Mesodermal cell (in vitro differentiated cells): ENCODE results near the gene CEL. TPM values are rescaled to one million over a fixed set of nuclear protein-coding genes. Genes with fewer than 3 reads are reported as not detected.
"Not testable (repeated sequence)": the region's sequence is repeated elsewhere in the genome, so short reads cannot be mapped to it uniquely, and the experiment has no call there.

Source experiments
- H3K27ac ChIP-seq: 2 replicates; pipeline ENCODE4 v1.7.0; 2013; ENCODE audit warnings: mild to moderate bottlenecking, low read depth, low read length, moderate library complexity; ENCODE audit not compliant: severe bottlenecking
- H3K36me3 ChIP-seq: 2 replicates; pipeline ENCODE4 v1.7.1; 2013; ENCODE audit warnings: mild to moderate bottlenecking, low read length, moderate library complexity; ENCODE audit not compliant: control insufficient read depth, insufficient read depth
- H3K4me1 ChIP-seq: one replicate; pipeline ENCODE4 v1.7.1; 2013; ENCODE audit warnings: mild to moderate bottlenecking, low read length; ENCODE audit not compliant: insufficient read depth, control insufficient read depth, poor library complexity, severe bottlenecking
- H3K4me3 ChIP-seq: 2 replicates; pipeline ENCODE4 v1.7.0; 2013; ENCODE audit warnings: low read length, control low read depth, mild to moderate bottlenecking; ENCODE audit not compliant: insufficient read depth, poor library complexity, severe bottlenecking; ENCODE audit errors: extremely low read depth
- H3K9me3 ChIP-seq: 2 replicates; pipeline ENCODE4 v1.7.1; 2013; ENCODE audit warnings: mild to moderate bottlenecking, low read length, moderate library complexity; ENCODE audit not compliant: control insufficient read depth
- WGBS, 2 experiments: methylation state at CpG; one replicate each; pipeline ENCODE4 v1.1.5; 2013; ENCODE audit warnings: missing lambda C conversion rate in 2 of 2; ENCODE audit not compliant: insufficient coverage in 2 of 2; 5-methylcytosine and 5-hydroxymethylcytosine counted together
- polyA plus RNA-seq, 2 experiments: library from polyadenylated mRNA; stranded (reverse); fragments of 50-300 nt; gene quantifications; one replicate each; pipeline ENCODE4 v1.2.3, GENCODE V29; 2013

Gene CEL
- polyA plus RNA-seq (2013, experiment 1 of 2), result 2.2 TPM
- 1.8 TPM for polyA plus RNA-seq (2013, experiment 2 of 2)

- H3K36me3 ChIP-seq, result peaks cover 20% of the 10 kb centered on the region
- peaks cover 18% of the 10 kb centered on the region for H3K4me1 ChIP-seq
- 100% methylated on average over 1 of the region's 9 CpGs; no CpG with 5 or more reads in 1 of the 2 experiments for WGBS, 2 experiments
- not testable (repeated sequence) for H3K4me3 ChIP-seq, H3K9me3 ChIP-seq
- H3K27ac ChIP-seq, result peak within 1 kb of the TSS; percentile 10
Observed at GRCh38 chr9:133061764-133062145, at the start of gene CEL. CEL (plus strand) TSS chr9:133061981; CDS start chr9:133062003, 22 bp downstream.

DNA sequence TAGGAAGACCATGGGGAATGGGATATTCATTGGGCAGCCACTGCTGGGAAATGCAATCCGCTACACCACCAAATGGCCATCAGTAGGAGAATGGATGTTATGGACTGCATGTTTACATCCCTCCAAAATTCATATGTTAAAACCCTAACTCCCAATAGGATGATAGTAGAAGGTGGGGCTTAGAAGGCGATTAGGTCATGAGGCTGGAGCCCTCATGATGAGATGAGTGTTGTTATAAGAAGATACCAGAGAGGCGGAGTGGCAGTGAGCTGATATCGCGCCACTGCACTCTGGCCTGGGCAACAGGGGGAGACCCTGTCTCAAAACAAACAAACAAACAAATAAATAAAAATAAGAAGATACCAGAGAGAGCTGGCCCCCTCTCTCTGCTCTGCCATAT is 47.1 kb upstream of the CEL start:
- Histone ChIP-seq H3K27ac (no peak overlapping the region), H3K36me3 (no peaks in the 10 kb centered on the region), H3K4me3 (no peak overlapping the region), H3K9me3 (no peaks in the 10 kb centered on the region), H3K4me1 (no peaks in the 10 kb centered on the region)
- 80 to 100% methylated on average over 1 to 2 of the region's 5 CpGs for WGBS, 2 experiments

DNA sequence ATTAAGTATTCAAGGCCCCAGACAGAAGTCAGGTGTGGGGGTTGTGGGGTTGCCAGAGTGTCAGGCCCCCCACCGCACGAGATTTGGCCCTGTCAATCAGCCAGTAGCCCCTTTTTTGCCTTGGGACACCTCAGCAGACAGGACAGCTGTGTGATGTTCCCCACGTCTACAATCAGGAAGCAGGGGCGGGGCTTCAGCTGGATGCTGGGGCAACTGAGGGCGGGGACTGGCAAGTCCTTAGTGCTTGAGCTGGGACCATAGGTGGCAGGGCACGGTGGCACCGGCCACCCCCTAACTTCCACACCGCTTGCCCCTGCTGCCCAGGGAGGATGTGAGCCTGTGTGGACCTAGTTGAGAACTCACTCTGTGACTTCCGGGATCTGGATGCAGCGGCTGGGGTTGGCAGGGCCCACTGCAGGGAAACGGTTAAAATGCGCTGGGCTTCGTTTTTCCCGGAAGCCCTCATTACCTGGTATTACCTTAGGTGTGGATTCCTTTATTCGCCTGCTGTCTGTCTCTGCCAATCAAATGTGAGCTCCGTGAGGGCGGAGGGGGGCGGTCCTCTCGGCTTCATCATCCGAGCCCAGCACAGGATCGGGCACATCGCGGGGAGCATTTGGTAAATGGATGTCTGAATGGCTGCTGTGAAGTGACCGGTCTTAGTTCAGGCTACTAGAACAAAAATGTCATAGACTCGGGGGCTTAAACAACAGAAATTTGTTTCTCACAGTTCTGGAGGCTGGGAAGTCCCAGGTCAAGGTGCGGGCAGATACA is 38.5 kb upstream of the CEL start:
- Histone ChIP-seq H3K4me1 (no peaks in the 10 kb centered on the region), H3K4me3 (no peak overlapping the region), H3K27ac (no peak overlapping the region), H3K9me3 (no peaks in the 10 kb centered on the region), H3K36me3 (no peaks in the 10 kb centered on the region)
- 90 to 92% methylated on average over 19 to 23 of the region's 26 CpGs for WGBS, 2 experiments

DNA sequence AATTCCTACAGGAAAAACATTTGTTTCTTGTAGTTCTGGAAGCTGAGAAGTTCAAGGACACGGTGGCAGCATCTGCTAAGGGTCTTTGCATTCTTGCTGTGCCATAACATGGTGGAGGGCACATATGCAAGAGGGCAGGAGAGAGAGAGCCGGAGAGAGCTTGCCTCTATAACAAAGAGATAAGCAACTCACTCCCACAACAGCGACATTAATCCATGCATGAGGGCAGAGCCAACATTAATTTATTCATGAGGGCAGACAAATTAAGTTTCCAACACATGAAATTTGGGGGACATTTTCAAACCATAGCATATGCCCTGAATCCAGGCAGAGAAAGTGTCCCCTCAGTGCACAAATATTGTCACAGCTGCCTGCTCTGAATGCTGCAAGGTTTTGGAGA is 35.4 kb upstream of the CEL start:
- WGBS, 2 experiments, result 65 to 80% methylated on average over 2 of the region's 3 CpGs
- Histone ChIP-seq H3K36me3 (no peaks in the 10 kb centered on the region), H3K9me3 (peaks cover under 1% of the 10 kb centered on the region), H3K4me1 (peaks cover 4% of the 10 kb centered on the region), H3K4me3 (no peak overlapping the region), H3K27ac (no peak overlapping the region)

DNA sequence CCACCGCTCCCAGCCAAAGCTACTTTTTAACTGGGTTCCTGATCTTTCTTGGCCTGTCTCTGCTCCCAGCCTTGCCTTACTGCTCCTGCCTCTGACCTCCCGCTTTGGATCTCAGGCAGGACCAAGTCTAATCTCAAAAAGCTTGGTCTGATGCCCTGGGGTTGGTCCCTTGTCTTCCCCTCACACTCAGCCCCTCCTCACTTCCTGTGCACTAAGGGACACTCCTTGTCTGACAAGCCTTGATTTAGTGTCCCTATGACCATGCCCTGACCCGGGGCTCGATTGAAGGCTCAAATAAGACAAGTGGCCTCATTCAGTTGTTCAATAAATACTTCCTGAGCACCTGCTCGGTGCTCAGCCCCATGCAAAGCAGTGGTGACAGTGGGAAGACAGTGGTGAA is 34.6 kb upstream of the CEL start:
- H3K36me3 ChIP-seq, result peaks cover 5% of the 10 kb centered on the region
- H3K27ac ChIP-seq, result no peak overlapping the region
- no peak overlapping the region for H3K4me3 ChIP-seq
- H3K9me3 ChIP-seq, result peaks cover 7% of the 10 kb centered on the region
- H3K4me1 ChIP-seq, result peaks cover 4% of the 10 kb centered on the region
- 65 to 74% methylated on average over 4 to 5 of the region's 5 CpGs for WGBS, 2 experiments

- Histone ChIP-seq H3K4me3 (no peak overlapping the region), H3K4me1 (peaks cover 4% of the 10 kb centered on the region), H3K9me3 (peaks cover 10% of the 10 kb centered on the region), H3K27ac (no peak overlapping the region), H3K36me3 (peaks cover 16% of the 10 kb centered on the region)
- 79 to 100% methylated on average over 3 of the region's 3 CpGs for WGBS, 2 experiments
Observed at GRCh38 chr9:133028221-133028620, 33.6 kb upstream of the CEL start.

DNA sequence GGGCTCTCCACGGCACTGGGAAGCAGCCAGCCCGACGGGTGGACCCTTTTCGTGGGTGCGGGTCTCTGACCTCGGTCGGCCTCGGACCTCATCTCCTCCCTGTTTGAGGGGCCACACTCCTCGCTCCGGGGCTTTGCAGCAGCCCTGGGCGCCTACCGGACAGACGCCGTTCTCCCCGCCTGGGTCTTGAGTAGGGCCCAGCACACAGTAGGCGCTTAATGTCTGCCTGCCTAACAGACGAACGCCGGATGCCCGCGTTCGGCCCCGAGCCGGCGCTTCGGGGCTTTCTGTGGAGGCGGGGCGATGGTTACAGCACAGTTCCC is 31.8 kb upstream of the CEL start:
- peaks cover 30% of the 10 kb centered on the region for H3K36me3 ChIP-seq
- WGBS, 2 experiments, result 1% methylated on average over 20 to 28 of the region's 28 CpGs
- peak overlapping the region; percentile 93 for H3K4me3 ChIP-seq
- H3K9me3 ChIP-seq, result peaks cover 10% of the 10 kb centered on the region
- H3K27ac ChIP-seq, result peak overlapping the region; percentile 62
- peaks cover 4% of the 10 kb centered on the region for H3K4me1 ChIP-seq

- Histone ChIP-seq H3K9me3 (peaks cover 10% of the 10 kb centered on the region), H3K36me3 (peaks cover 35% of the 10 kb centered on the region), H3K4me1 (peaks cover 4% of the 10 kb centered on the region), H3K27ac (peak within 1 kb of the TSS; percentile 91), H3K4me3 (peak within 1 kb of the TSS; percentile 93)
- WGBS, 2 experiments, result 0 to 1% methylated on average over 48 to 55 of the region's 63 CpGs
Observed at GRCh38 chr9:133030317-133031129, 31.3 kb upstream of the CEL start, which contains the start of gene GTF3C5. GTF3C5 (plus strand) TSS chr9:133030997; CDS start chr9:133031012, 15 bp downstream.

DNA sequence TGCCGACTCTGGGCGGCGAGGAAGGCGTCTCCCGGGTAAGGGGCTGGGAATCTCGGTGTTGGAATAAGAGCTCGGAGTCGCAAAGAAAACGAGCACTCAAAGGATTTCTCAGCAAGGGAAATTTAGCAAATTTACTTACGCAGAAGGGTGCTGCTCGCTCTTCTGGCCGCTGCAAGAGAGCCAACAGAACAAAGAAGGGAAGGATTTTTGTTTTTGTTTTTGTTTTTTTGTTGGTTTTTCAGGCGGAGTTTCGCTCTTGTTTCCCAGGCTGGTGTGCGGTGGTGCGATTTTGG is 30.7 kb upstream of the CEL start:
- Histone ChIP-seq H3K4me1 (peaks cover 4% of the 10 kb centered on the region), H3K9me3 (peaks cover 10% of the 10 kb centered on the region), H3K27ac (peak overlapping the region; percentile 91), H3K36me3 (peaks cover 40% of the 10 kb centered on the region), H3K4me3 (peak overlapping the region; percentile 93)
- WGBS, 2 experiments, result 2 to 3% methylated on average over 15 to 16 of the region's 16 CpGs

DNA sequence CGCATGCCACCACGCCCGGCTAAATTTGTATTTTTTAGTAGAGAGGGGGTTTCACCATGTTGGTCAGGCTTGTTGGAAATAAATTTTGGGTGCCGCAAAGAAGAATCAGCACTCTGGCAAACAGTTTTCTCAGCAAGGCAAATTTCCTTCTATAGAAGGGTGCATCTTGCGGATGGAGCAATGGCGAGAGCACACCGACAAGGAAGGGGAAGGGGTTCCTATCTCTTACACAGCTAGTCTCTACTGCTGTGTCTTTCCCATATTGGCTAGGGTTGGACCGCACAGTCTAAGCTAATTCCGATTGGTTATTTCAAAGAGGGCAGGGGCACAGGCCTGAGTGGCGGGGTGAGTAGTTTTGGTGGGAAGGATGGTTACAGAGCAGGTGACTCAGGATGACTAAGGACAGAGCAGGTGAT is 30.3 kb upstream of the CEL start:
- 70 to 87% methylated on average over 7 to 8 of the region's 10 CpGs for WGBS, 2 experiments
- peak overlapping the region; percentile 91 for H3K27ac ChIP-seq
- peaks cover 4% of the 10 kb centered on the region for H3K4me1 ChIP-seq
- peak overlapping the region; percentile 93 for H3K4me3 ChIP-seq
- H3K36me3 ChIP-seq, result peaks cover 45% of the 10 kb centered on the region
- H3K9me3 ChIP-seq, result peaks cover 10% of the 10 kb centered on the region

DNA sequence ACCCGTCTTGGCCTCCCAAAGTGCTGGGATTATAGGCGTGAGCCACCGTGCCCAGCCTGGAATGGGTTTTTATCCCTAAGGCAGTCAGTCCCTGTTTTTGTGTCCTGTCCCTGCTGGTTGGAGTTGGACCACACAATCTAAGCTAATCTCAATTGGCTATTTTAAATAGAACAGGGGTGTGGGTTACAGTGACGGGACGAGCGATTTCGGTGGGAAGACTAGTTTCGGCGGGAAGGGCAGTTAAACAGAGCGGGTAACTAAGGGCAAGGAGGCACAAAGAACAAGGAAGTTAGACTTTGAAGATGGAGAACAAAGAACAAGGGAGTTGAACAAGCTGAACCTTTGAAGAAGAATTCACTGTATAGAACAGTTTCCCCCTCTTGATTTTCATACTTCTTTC is 29.6 kb upstream of the CEL start:
- H3K36me3 ChIP-seq, result peaks cover 49% of the 10 kb centered on the region
- peak overlapping the region; percentile 14 for H3K4me3 ChIP-seq
- H3K9me3 ChIP-seq, result peaks cover 10% of the 10 kb centered on the region
- WGBS, 2 experiments, result 98% methylated on average over 9 to 10 of the region's 10 CpGs
- no peak overlapping the region for H3K27ac ChIP-seq
- H3K4me1 ChIP-seq, result peaks cover 4% of the 10 kb centered on the region
